ACC112 (cell line): ENCODE results near the gene NME4.
"Not testable (repeated sequence)": the region's sequence is repeated elsewhere in the genome, so short reads cannot be mapped to it uniquely, and the experiment has no call there.

Source experiments
- H2AFZ ChIP-seq: fragments of 200-600 bp; sonication (generic); one replicate; pipeline ENCODE4 v1.6.0; 2017; ENCODE audit warnings: antibody characterized with exemption, low read length; ENCODE audit not compliant: unreplicated experiment
- H3K27ac ChIP-seq: fragments of 200-600 bp; sonication (generic); 2 replicates; pipeline ENCODE4 v1.5.1; 2014; ENCODE audit warnings: low read depth, mild to moderate bottlenecking, antibody characterized with exemption, low read length, moderate library complexity
- H3K27me3 ChIP-seq: fragments of 200-600 bp; sonication (generic); 2 replicates; pipeline ENCODE4 v1.6.1; 2014; ENCODE audit warnings: mild to moderate bottlenecking, antibody characterized with exemption, low read length, moderate library complexity, mixed read lengths; ENCODE audit not compliant: insufficient read depth
- H3K36me3 ChIP-seq: fragments of 200-600 bp; sonication (generic); 2 replicates; pipeline ENCODE4 v1.6.1; 2016; ENCODE audit warnings: mild to moderate bottlenecking, antibody characterized with exemption, low read length, moderate library complexity, mixed read lengths; ENCODE audit not compliant: insufficient read depth
- H3K4me1 ChIP-seq: fragments of 200-600 bp; sonication (generic); one replicate; pipeline ENCODE4 v1.6.1; 2016; ENCODE audit warnings: low read length, mixed read lengths; ENCODE audit not compliant: insufficient read depth, unreplicated experiment, control insufficient read depth
- H3K4me3 ChIP-seq: fragments of 200-600 bp; sonication (generic); 2 replicates; pipeline ENCODE4 v1.5.1; 2014; ENCODE audit warnings: mild to moderate bottlenecking, low read depth, low read length
- H3K79me2 ChIP-seq: fragments of 200-600 bp; sonication (generic); one replicate; pipeline ENCODE4 v1.6.0; 2016; ENCODE audit warnings: low read length; ENCODE audit not compliant: control insufficient read depth, unreplicated experiment, insufficient read depth

Gene NME4

DNA sequence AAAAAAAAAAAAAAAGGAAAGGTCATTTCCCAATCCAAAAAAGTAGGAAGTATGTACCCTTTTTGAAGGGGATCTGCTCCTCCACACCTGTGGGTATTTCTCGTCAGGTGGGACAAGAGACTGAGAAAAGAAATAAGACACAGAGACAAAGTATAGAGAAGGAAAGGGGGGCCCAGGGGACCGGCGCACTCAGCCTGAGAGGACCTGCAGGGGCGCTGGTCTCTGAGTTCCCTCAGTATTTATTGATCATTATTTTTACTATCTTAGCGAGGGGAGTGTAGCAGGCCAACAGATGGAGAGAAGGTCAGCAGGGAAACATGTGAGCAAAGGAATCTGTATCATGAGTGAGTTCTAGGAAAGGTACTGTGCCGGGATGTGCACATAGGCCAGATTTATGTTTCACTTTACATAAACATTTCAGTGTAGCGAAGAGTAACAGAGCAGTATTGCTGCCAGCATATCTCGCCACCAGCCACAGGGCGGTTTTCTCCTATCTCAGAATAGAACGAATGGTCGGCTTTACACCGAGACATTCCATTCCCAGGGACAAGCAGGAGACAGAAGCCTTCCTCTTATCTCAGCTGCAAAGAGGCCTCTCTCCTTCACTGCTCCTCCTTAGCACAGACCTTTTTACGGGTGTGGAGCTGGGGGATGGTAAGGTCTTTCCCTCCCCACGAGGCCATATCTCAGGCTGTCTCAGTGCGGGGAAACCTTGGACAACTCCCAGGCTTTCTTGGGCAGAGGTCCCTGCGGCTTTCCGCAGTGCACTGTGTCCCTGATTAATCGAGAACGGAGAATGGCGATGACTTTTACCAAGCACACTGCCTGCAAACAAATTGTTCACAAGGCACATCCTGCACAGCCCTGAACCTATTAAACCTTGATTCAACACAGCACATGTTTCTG lies 9.0 kb upstream of the NME4 start:
- not testable (repeated sequence) for H3K4me1 ChIP-seq, H3K27ac ChIP-seq, H3K4me3 ChIP-seq, H3K79me2 ChIP-seq, H3K27me3 ChIP-seq, H3K36me3 ChIP-seq
- H2AFZ ChIP-seq: peak overlapping the region; percentile 12

DNA sequence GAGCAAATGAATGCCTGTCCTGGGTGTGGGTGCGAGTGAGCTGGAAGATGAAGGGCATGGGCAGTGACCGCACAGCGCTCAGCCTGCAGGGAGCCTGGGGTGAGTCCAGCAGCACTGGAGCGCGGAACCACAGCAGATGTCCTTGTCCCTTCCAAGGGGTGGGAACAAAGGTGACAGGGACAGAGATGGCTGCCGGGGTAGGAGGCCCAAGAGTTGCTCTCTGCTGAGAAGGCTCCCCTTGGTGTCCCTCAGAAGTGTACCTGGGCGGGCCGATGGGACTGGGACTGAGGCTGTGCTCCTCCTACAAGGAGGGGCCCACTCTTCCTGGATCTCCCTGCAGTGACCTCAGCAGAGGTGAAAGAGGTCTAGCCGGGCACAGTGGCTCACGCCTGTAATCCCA lies 7.6 kb upstream of the NME4 start:
- Histone ChIP-seq H3K4me1 (no peaks in the 10 kb centered on the region), H3K27ac (no peak overlapping the region), H3K4me3 (no peak overlapping the region), H2AFZ (no peak overlapping the region), H3K27me3 (no peaks in the 10 kb centered on the region), H3K36me3 (no peaks in the 10 kb centered on the region), H3K79me2 (no peaks in the 10 kb centered on the region)

DNA sequence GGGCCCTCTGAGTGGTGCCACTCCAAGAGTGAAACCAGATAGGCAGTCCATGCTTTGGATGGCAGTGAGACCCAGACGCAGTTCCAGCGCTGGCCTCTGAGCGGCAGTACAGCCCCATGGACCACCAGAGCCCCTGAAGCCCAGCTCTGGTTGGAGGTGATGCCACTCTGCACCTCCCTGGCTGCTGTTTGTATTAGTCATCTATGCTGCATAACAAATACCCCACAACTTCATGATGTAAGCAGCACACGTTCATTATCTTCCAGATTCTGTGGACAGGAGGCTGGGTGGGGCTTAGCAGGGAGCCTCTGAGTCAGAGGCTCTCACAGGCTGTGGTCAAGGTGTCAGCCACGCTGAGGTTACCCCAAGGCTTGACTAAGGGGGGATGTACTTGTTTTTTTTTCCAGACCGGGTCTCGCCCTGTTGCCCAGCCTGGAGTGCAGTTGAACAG lies 5.1 kb upstream of the NME4 start:
- no peak overlapping the region for H2AFZ ChIP-seq
- H3K4me3 ChIP-seq: no peak overlapping the region
- H3K27ac ChIP-seq: no peak overlapping the region
- H3K4me1 ChIP-seq: no peaks in the 10 kb centered on the region
- H3K27me3 ChIP-seq: no peaks in the 10 kb centered on the region
- H3K36me3 ChIP-seq: no peaks in the 10 kb centered on the region
- H3K79me2 ChIP-seq: no peaks in the 10 kb centered on the region

DNA sequence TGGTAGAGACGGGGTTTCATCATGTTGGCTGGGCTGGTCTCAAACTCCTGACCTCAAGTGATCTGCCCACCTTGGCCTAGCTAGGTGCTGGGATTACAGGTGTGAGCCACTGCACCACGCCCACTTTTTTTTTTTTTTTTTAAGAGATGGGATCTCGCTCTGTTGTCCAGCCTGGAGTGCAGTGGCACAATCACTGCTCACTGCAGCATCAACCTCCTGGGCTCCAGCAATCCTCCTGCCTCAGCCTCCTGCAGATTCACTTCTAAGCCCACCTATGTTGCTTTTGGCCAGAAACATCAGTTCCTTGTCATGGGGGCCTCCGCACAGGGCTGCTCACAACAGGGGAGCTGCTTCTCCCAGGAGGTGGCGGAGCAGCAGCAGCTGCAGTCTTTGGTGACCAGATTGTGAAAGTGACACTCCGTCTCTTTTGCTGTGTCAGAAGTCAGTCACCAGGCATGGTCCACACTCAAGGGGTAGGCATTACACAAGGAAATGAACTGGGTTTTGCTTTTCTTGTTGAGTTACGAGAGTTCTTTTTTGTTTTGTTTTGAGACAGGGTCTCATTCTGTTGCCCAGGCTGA lies 4.5 kb upstream of the NME4 start:
- H3K27ac ChIP-seq: no peak overlapping the region
- H3K36me3 ChIP-seq: no peaks in the 10 kb centered on the region
- no peaks in the 10 kb centered on the region for H3K4me1 ChIP-seq
- no peaks in the 10 kb centered on the region for H3K79me2 ChIP-seq
- no peak overlapping the region for H3K4me3 ChIP-seq
- H2AFZ ChIP-seq: no peak overlapping the region
- H3K27me3 ChIP-seq: no peaks in the 10 kb centered on the region

DNA sequence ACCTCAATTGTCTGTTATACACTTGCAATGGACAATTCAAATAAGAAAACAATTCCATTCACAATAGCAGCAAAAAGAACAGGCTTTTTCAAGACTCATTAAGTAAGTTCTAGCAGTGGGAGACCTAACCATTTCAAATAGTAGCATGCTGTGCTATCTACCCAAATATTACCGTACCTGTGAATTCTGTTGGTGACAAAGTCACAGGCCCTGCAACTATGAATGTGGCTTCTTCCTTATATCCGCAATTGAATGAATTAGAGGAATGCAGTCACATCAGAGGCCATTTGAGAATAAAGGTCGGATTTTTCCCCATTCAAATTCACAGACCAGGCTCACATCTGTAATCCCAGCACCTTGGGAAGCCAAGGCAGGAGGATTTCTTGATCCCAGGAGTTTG lies 800 bp upstream of the NME4 start:
- Histone ChIP-seq H3K4me3 (peak overlapping the region; percentile 87), H2AFZ (peak overlapping the region; percentile 90), H3K79me2 (peaks cover 9% of the 10 kb centered on the region), H3K36me3 (no peaks in the 10 kb centered on the region), H3K4me1 (peaks cover 12% of the 10 kb centered on the region), H3K27me3 (no peaks in the 10 kb centered on the region), H3K27ac (no peak overlapping the region)

DNA sequence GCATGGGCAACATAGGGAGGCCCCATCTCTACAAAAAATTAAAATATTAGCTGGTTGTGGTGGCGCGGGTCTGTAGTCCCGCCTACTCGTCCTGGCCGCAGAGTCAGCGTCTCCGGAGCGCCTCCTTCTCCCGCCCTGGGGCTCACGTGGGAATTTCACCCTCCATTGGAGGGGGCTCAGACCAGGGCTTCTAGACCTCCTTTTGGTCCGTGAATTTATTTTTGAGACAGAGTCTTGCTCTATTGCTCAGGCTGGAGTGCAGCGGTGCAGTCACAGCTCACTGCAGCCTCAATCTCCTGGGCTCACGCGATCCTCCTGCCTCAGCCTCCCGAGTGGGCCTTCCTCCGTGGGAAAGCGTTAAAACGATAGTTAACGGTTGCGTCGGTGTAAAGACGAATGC lies 394 bp upstream of the NME4 start:
- Histone ChIP-seq H2AFZ (peak overlapping the region; percentile 90), H3K4me1 (peaks cover 12% of the 10 kb centered on the region), H3K4me3 (peak overlapping the region; percentile 87), H3K27me3 (no peaks in the 10 kb centered on the region), H3K36me3 (no peaks in the 10 kb centered on the region), H3K79me2 (peaks cover 9% of the 10 kb centered on the region), H3K27ac (no peak overlapping the region)

DNA sequence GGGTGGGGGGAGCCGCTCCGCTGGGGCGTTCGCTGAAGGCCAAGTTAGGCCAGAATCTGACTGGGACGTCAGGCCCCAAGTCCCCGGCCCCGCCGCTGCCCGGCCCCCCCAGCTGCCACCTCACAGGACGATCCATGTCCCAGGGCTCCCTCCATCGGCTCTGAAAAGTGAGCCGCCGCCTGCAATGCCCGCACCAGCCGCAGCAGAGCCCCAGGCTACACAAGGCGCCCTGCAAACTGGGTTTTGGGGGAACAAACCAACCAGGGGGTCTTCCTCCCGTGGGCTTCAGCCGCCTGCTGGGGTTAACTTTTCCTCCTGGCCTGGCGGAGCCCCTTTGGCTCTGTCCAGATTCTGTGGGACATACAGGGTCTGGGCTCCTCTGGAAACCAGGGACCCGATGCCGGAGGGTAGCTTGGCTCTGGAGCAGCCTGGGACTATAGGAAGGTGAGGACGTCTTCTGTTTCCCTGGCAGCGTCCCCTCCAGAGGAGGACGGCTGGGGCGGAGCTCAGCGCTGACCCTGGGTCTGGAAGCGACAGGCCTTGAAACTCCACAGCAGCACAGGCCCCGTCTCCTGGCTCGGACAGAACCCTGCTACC lies 835 bp downstream of the NME4 start:
- Histone ChIP-seq H3K27ac (0 out of 2 replicates have a peak overlapping the region, but pooled peaks have one; percentile 5), H3K79me2 (peaks cover 9% of the 10 kb centered on the region), H2AFZ (no peak overlapping the region), H3K27me3 (no peaks in the 10 kb centered on the region), H3K36me3 (no peaks in the 10 kb centered on the region), H3K4me1 (peaks cover 12% of the 10 kb centered on the region), H3K4me3 (peak overlapping the region; percentile 63)

DNA sequence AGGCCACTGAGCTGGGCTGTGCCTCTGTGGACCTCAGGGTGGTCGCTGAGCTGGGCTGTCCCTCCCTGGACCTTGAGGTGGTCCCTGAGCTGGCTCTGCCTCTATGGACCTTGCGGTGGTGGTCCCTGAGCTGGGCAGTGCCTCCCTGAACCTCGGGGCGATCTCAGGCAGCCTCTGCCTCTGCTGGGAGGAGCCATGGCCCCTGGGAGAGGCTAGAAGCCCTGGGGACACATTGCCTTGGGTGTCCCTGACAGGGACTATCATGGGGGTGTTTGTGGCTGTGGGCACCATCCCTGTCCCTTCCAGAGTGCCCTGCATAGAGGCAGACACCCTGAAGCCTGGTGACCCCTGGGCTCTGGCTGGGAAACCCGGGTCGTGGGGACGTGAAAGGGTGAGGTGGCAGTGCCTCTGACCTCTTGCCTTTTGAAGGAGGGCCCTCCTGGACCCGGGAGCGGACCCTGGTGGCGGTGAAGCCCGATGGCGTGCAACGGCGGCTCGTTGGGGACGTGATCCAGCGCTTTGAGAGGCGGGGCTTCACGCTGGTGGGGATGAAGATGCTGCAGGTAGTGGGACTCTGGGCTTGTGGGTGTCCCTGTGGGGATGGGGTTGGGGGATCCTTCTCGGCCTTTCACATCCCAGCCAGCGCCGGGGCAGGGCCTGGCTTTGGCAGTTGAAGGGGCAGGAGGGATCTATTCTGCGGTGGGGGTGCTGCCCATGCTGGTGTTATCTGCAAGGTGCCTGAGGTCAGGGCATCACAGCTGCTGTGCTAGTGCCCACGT lies 1.8 kb downstream of the NME4 start:
- Histone ChIP-seq H3K4me1 (peaks cover 12% of the 10 kb centered on the region), H3K4me3 (no peak overlapping the region; the same call in 1 of the 2 replicates), H3K27me3 (no peaks in the 10 kb centered on the region), H3K27ac (no peak overlapping the region), H2AFZ (no peak overlapping the region), H3K36me3 (no peaks in the 10 kb centered on the region), H3K79me2 (peaks cover 13% of the 10 kb centered on the region)

DNA sequence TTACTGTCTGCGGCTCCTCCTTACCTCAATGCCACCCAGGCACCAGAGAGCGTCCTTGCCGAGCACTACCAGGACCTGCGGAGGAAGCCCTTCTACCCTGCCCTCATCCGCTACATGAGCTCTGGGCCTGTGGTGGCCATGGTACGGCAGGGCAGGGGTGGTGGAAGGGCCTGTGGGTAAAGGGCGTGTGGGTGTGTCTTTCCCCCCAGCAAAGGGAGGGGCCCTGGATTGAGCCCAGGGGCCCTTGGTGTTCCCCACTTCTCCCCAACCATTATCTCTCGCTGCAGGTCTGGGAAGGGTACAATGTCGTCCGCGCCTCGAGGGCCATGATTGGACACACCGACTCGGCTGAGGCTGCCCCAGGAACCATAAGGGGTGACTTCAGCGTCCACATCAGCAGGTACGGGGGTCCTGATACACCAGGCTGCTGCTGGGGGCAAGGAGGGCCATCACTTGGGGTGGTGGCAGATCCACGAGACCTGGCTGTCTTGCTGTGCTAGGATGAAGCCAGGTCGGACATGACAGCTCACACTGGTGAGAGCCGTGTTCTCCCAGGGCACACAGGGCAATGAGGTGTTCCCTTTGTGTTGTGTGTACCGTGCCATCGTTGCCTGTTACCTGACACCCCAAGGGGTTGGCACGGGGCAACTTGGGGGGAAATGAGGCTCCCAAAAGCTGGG lies 2.5 kb downstream of the NME4 start:
- Histone ChIP-seq H3K27ac (no peak overlapping the region), H2AFZ (no peak overlapping the region), H3K27me3 (no peaks in the 10 kb centered on the region), H3K4me3 (no peak overlapping the region), H3K79me2 (peaks cover 13% of the 10 kb centered on the region), H3K36me3 (no peaks in the 10 kb centered on the region), H3K4me1 (peaks cover 12% of the 10 kb centered on the region)

DNA sequence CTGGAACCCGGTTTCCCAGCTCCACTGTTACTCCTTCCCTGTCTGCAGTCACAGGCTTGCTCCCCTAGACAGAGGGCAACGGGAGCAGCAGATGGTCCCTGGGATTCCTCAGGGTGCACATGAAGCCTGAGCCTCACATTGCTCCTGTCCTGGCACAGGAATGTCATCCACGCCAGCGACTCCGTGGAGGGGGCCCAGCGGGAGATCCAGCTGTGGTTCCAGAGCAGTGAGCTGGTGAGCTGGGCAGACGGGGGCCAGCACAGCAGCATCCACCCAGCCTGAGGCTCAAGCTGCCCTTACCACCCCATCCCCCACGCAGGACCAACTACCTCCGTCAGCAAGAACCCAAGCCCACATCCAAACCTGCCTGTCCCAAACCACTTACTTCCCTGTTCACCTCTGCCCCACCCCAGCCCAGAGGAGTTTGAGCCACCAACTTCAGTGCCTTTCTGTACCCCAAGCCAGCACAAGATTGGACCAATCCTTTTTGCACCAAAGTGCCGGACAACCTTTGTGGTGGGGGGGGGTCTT lies 3.1 kb downstream of the NME4 start:
- H3K4me1 ChIP-seq: peaks cover 12% of the 10 kb centered on the region
- no peak overlapping the region for H2AFZ ChIP-seq
- H3K79me2 ChIP-seq: peaks cover 13% of the 10 kb centered on the region
- no peaks in the 10 kb centered on the region for H3K36me3 ChIP-seq
- H3K4me3 ChIP-seq: peak overlapping the region; percentile 100
- H3K27ac ChIP-seq: no peak overlapping the region
- H3K27me3 ChIP-seq: no peaks in the 10 kb centered on the region
